ENCODE data around the gene ATXN7. TPM values are rescaled to one million over a fixed set of nuclear protein-coding genes. Genes with fewer than 3 reads are reported as not detected.
A peak's percentile ranks its signal among the peaks of the same experiment; 100 is the strongest.

The ATXN7 gene
- total and polyA plus RNA-seq, 7 donors, result 2.4 to 27.2 (median 16.2) TPM

GRCh38 chr3:63961891-63962290, 98.2 kb downstream of the ATXN7 start:
- intact Hi-C loops (cut with DNase I), result no loop called here
- ATAC-seq, result peak; percentile 64 to 78 (median 73)
- H3K36me3 ChIP-seq (ENCODE audit: insufficient read depth in 1 of 2, low read depth in 1 of 2), result no peaks in the 10 kb centered on the region
- peak; percentile 71 for TF ChIP-seq CTCF (IDR thresholded peaks at IDR 0.05)
- WGBS, 3 donors, result 10 to 29% (median 17%) methylated on average over 2 of the region's 2 CpGs
- H3K27ac ChIP-seq, result peak overlapping the region; percentile 69
- H3K27me3 ChIP-seq (ENCODE audit: insufficient read depth in 3 of 3, low read length in 2 of 3), result no peaks in the 10 kb centered on the region
- H3K9me3 ChIP-seq, result no peaks in the 10 kb centered on the region
- no peak for DNase-seq
- H3K4me3 ChIP-seq, result no peak overlapping the region
- H3K4me1 ChIP-seq, result peaks cover 61% of the 10 kb centered on the region

DNA sequence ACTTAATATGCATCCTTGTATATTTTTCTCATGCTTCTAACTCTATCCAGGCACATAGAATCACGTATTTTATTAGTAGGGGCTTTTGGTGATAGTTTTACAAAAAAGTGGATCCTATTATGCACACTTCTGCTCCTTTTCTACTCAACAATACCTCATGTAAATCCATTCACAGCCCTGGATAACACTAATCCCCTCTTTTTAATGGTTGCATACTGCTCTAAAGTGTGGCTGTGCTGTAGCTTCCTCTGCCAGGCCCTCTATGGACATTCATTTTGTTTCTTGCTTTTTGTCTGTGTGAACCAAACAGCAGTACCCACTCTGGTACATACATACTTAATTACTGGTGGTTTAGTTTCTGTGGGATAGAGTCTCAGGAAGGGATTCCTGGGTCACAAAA, 99.8 kb downstream of the ATXN7 start:
- WGBS, 3 donors, result 43 to 77% (median 48%) methylated on average over 1 of the region's 1 CpG

DNA sequence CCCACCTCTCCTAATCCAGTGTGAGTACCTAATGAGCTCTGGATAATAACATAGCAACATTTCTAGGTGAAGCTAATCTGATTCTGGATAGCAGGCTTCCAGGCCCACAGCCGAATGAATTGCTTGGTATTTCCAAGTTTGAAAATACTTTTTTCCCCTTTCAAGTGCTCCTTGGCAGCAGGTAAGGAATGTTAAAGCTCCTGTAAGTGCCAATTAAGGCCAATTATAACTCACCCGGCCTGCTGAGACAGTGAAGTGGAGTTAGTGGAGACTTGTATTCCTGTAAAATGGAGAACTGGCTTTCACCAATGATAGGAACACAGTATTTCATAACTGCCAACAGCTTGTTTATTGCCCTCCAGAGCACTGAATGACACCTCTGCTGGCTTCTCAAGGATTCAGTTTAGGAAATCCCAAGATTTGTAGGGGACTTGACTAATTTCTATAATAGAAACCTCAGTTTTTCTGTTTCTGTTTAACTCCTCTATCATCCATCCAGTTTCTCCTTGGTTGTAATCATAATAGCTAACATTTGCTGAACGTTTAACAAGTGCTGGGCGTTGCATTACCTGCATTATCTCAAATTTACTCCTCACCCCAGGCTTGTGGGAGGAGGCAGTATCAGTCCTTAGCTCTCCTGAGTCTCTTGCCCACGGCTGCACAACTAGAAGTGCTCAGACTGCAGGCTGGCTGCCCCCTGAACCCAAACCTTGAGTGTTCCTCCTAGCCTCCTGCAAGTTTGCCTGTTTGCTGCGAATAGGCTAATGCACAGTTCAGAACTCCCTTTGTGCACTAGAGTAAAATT, 101.2 kb downstream of the ATXN7 start:
- no peak for ATAC-seq
- no peaks in the 10 kb centered on the region for H3K27me3 ChIP-seq (ENCODE audit: insufficient read depth in 3 of 3, low read length in 2 of 3)
- TF ChIP-seq CTCF (IDR thresholded peaks at IDR 0.05), result no peak
- WGBS, 3 donors, result 54 to 65% (median 55%) methylated on average over 6 of the region's 6 CpGs
- DNase-seq, result no peak
- peak overlapping the region; percentile 51 for H3K27ac ChIP-seq
- no peaks in the 10 kb centered on the region for H3K9me3 ChIP-seq
- no peak overlapping the region for H3K4me3 ChIP-seq
- peaks cover 74% of the 10 kb centered on the region for H3K4me1 ChIP-seq
- no peaks in the 10 kb centered on the region for H3K36me3 ChIP-seq (ENCODE audit: insufficient read depth in 1 of 2, low read depth in 1 of 2)
- intact Hi-C loops (cut with DNase I), result no loop called here

More for the DNA sequence above, 99.8 kb downstream of the ATXN7 start:
- TF ChIP-seq CTCF (IDR thresholded peaks at IDR 0.05), result no peak
- Histone ChIP-seq H3K36me3 (ENCODE audit: insufficient read depth in 1 of 2, low read depth in 1 of 2) (no peaks in the 10 kb centered on the region), H3K9me3 (no peaks in the 10 kb centered on the region), H3K27me3 (ENCODE audit: insufficient read depth in 3 of 3, low read length in 2 of 3) (no peaks in the 10 kb centered on the region), H3K27ac (no peak overlapping the region), H3K4me1 (peaks cover 73% of the 10 kb centered on the region), H3K4me3 (no peak overlapping the region)
- ATAC-seq, result no peak
- DNase-seq, result no peak
- intact Hi-C loops (cut with DNase I), result no loop called here

DNA sequence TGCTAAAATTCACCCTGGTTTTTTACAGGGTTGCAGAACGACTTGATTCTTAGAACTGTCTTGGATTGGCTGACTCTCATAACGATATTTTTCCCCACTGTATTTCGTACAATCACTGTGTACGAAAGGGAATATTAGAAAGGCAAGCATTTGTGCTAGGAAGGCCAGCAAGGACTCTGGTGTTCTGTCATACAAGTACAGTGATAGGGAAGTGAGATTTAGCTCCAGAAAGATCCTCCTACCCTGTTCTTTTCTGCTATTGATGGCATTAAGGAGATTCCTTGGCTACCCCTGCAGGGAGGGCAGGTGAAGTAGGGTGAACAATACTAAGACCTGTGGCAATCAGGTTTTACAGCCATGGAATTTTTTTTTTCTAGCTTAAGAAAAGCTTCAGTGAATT, 102.3 kb downstream of the ATXN7 start:
- no peak overlapping the region for H3K4me3 ChIP-seq
- WGBS, 3 donors, result 77 to 95% (median 91%) methylated on average over 4 of the region's 4 CpGs
- H3K36me3 ChIP-seq (ENCODE audit: insufficient read depth in 1 of 2, low read depth in 1 of 2), result no peaks in the 10 kb centered on the region
- intact Hi-C loops (cut with DNase I), result loop anchor here in 1 of 2 donors (2.0 kb wide), 1 partner anchor 27 kb away; no protein-coding TSS in a partner anchor
- H3K27me3 ChIP-seq (ENCODE audit: insufficient read depth in 3 of 3, low read length in 2 of 3), result no peaks in the 10 kb centered on the region
- TF ChIP-seq CTCF (IDR thresholded peaks at IDR 0.05), result no peak
- DNase-seq (no peak), ATAC-seq (no peak)
- no peaks in the 10 kb centered on the region for H3K9me3 ChIP-seq
- peaks cover 72% of the 10 kb centered on the region for H3K4me1 ChIP-seq
- no peak overlapping the region for H3K27ac ChIP-seq

Measured in psoas muscle (tissue), 8 donors.